NCI-H226 (cell line): Measurements from ENCODE around the gene GAL3ST3.

Source experiments
- DNase-seq: peaks from one replicate; pipeline ENCODE4 v3.0.0-alpha.2; 2015

GAL3ST3 gene

GRCh38 chr11:66069715-66070603 is 21.0 kb upstream of the GAL3ST3 start, which contains the start of gene PACS1:
Gene PACS1, plus strand, starts transcription at chr11:66070272. Its CDS starts 215 bp downstream, at chr11:66070487.
- peak; percentile 82 for DNase-seq

GRCh38 chr11:66068923-66069714 is 20.2 kb upstream of the GAL3ST3 start:
- peak; percentile 78 for DNase-seq

- peak; percentile 29 for DNase-seq
These were observed 19.3 kb upstream of the GAL3ST3 start for GRCh38 chr11:66068154-66068821.

- no peak for DNase-seq
These were observed 18.7 kb upstream of the GAL3ST3 start for GRCh38 chr11:66067640-66068039.

- DNase-seq: no peak
These were observed 17.8 kb upstream of the GAL3ST3 start for GRCh38 chr11:66066751-66067150.

- DNase-seq: no peak
These were observed 15.6 kb upstream of the GAL3ST3 start for GRCh38 chr11:66064571-66064970.

- DNase-seq: no peak
These were observed 14.9 kb upstream of the GAL3ST3 start for GRCh38 chr11:66063900-66064299.

GRCh38 chr11:66062408-66062807 is 13.4 kb upstream of the GAL3ST3 start:
- DNase-seq: no peak

GRCh38 chr11:66061268-66061667 is 12.3 kb upstream of the GAL3ST3 start:
- no peak for DNase-seq

- no peak for DNase-seq
These were observed 11.2 kb upstream of the GAL3ST3 start for GRCh38 chr11:66059966-66060680.

- no peak for DNase-seq
These were observed 7.5 kb upstream of the GAL3ST3 start for GRCh38 chr11:66056501-66056900.

- no peak for DNase-seq
These were observed 6.1 kb upstream of the GAL3ST3 start for GRCh38 chr11:66055021-66055420.

- DNase-seq: no peak
These were observed 3.7 kb upstream of the GAL3ST3 start for GRCh38 chr11:66052664-66052982.

- peak; percentile 99 for DNase-seq
These were observed 3.1 kb upstream of the GAL3ST3 start, which contains the start of gene SF3B2 for GRCh38 chr11:66051766-66052663. Gene SF3B2, plus strand, starts transcription at chr11:66052364. Its CDS starts 21 bp downstream, at chr11:66052385.

GRCh38 chr11:66051371-66051765 is 2.4 kb upstream of the GAL3ST3 start:
- DNase-seq: no peak

- DNase-seq: no peak
These were observed 1.7 kb upstream of the GAL3ST3 start for GRCh38 chr11:66050581-66051231.

GRCh38 chr11:66047541-66048365 is 1.2 kb downstream of the GAL3ST3 start:
- peak; percentile 22 for DNase-seq

GRCh38 chr11:66046901-66047300 is 2.1 kb downstream of the GAL3ST3 start:
- no peak for DNase-seq

- DNase-seq: peak; percentile 26
These were observed 3.8 kb downstream of the GAL3ST3 start for GRCh38 chr11:66045177-66045639.

GRCh38 chr11:66044757-66045156 is 4.2 kb downstream of the GAL3ST3 start:
- no peak for DNase-seq
